Measurements from ENCODE around the gene PITPNM3.
"Not testable (repeated sequence)": the region's sequence is repeated elsewhere in the genome, so short reads cannot be mapped to it uniquely, and the experiment has no call there.

Gene PITPNM3

GRCh38 chr17:6596941-6597340 lies 40.6 kb upstream of the PITPNM3 start:
- H3K4me3 ChIP-seq (ENCODE audit: low read length) = no peak overlapping the region
- DNase-seq (ENCODE audit: low read depth) = no peak
- no peak for TF ChIP-seq CTCF (conservative IDR thresholded peaks at IDR 0.05; ENCODE audit: low read depth, low read length)

DNA sequence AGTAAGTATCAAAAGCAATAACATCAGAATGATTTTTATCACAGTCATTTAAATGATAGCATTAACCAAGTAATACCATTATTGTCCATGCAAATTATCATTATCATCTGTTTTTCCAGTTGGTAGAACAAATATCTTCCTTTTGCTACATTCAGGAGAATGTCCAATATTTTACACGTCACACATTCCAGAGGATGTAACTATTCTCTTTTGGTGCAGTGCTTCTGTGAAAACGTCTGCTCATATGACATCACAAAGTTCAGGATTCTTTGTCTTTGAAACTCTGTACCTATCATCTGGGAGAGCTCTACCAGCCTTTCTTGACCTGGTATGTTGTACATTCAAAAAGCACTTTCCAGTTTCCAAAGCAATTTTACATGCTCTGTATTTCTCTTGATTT lies 40.2 kb upstream of the PITPNM3 start:
- no peak overlapping the region for H3K4me3 ChIP-seq (ENCODE audit: low read length)
- no peak for DNase-seq (ENCODE audit: low read depth)
- no peak for TF ChIP-seq CTCF (conservative IDR thresholded peaks at IDR 0.05; ENCODE audit: low read depth, low read length)

DNA sequence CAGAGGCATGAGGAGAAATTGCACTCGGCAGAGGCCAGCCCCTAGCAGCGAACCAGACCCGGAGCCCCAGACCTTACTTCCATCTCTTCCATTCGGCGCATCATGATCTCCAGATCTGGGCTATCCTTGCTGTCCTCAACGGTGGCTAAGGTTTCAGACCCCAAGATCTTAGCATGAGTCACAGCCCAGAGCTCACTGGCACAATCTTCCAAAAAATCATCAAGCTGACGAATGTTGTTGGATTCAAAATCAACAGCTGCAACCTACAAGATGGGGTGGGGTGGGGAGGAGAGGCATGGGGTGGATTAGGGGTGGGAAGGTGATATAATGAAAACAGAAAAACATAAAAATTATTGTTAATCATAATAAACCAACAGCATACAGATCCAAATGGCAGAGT lies 39.7 kb upstream of the PITPNM3 start:
- no peak for DNase-seq (ENCODE audit: low read depth)
- TF ChIP-seq CTCF (conservative IDR thresholded peaks at IDR 0.05; ENCODE audit: low read depth, low read length) = no peak
- no peak overlapping the region for H3K4me3 ChIP-seq (ENCODE audit: low read length)

DNA sequence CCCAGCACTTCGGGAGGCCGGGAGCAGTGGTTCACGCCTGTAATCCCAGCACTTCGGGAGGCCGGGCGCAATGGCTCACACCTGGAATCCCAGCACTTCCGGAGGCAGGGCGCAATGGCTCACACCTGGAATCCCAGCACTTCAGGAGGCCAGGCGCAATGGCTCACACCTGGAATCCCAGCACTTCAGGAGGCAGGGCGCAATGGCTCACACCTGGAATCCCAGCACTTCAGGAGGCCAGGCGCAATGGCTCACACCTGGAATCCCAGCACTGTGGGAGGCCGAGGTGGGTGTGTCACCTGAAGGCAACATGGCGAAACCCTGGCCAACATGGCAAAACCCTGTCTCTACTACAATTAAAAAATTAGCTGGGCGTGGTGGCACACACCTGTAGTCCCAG lies 37.0 kb upstream of the PITPNM3 start:
- DNase-seq (ENCODE audit: low read depth); H3K4me3 ChIP-seq (ENCODE audit: low read length): not testable (repeated sequence)

DNA sequence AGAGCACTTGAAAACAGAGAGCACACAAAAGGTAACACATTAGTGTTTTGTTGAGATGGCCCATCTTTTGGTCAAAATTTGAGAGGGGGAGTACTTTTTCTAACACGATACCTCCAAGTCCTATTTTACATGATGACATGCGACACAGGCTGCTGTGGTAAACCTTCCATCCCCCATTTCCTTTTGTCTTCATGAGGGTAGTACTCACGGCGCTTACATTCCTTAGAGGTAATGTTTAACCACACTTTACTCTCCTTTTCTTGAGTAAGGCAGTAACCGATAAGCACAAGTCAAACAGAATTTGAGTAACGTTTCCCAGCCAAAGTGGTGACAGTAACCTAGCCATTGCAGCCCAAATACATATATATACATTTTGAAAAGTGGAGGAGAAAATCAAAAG lies 35.8 kb upstream of the PITPNM3 start:
- no peak overlapping the region for H3K4me3 ChIP-seq (ENCODE audit: low read length)
- DNase-seq (ENCODE audit: low read depth) = no peak
- TF ChIP-seq CTCF (conservative IDR thresholded peaks at IDR 0.05; ENCODE audit: low read depth, low read length) = no peak

DNA sequence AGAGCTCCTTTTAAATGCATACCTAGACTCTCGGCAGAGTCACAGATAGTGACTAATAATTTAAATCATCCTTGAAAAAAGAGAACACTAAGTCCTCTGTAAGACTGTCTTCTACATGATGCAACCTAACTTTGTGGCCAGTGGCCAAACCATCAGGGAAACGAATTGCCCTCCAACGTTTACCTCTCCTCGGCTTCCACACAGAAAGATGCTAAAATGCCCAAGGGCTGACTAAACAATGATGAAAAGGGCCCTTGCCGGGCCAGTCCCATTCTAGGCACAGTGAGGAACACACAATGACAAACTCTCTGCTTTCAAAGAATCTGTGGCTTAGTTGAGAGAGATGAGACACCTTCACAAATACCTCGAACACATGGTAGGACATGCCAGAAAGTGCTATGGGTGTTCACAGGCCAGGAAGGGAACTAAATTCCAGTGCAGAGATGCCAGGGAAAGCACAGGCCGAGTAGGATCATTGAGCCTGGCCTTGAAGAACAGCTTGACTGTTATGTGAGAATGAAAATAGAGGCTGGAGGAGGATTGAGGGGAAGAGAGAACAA lies 35.3 kb upstream of the PITPNM3 start:
- no peak for DNase-seq (ENCODE audit: low read depth)
- no peak overlapping the region for H3K4me3 ChIP-seq (ENCODE audit: low read length)
- no peak for TF ChIP-seq CTCF (conservative IDR thresholded peaks at IDR 0.05; ENCODE audit: low read depth, low read length)

DNA sequence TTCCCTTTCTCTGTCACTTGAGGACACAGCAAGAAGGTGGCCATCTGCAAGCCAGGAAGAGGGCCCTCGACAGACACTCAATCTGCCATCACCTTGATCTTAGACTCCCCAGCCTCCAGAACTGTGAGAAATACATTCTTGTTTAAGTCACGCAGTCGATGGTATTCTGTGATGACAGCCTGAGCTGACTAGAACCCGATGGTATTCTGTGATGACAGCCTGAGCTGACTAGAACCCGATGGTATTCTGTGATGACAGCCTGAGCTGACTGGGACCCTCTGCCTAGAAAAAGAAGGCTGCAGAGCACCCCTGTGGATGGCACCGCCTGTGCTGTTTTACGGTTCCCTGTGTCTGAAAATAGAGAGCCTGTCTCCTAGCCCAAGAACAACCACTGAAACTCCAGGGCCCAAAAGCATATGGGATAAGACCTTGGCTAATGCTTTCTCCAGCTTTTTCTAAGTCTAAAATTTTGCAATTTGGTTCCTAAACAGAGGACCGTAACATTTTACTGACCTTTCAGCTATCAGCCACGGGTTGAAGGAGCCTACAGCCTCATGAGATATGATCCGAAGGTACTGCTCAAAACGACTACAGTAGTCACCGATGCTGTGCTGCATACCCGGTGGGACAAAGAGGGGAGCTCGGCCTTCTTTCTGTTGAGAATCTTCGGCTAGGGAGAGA lies 33.1 kb upstream of the PITPNM3 start:
- TF ChIP-seq CTCF (conservative IDR thresholded peaks at IDR 0.05; ENCODE audit: low read depth, low read length) = no peak
- no peak overlapping the region for H3K4me3 ChIP-seq (ENCODE audit: low read length)
- DNase-seq (ENCODE audit: low read depth) = no peak

Measured in retinal pigment epithelial cell (primary cell).